ENCODE data around the gene EID3.
A peak's percentile ranks its signal among the peaks of the same experiment; 100 is the strongest.

EID3 gene

GRCh38 chr12:104280111-104280510 lies 23.4 kb upstream of the EID3 start:
- Histone ChIP-seq H3K27me3 (ENCODE audit: insufficient read depth, low read length) (no peaks in the 10 kb centered on the region), H3K9me3 (ENCODE audit: low read length) (no peaks in the 10 kb centered on the region), H2AFZ (ENCODE audit: low read depth, low read length) (no peak overlapping the region), H3K4me3 (ENCODE audit: low read length) (no peak overlapping the region), H3K4me1 (ENCODE audit: insufficient read depth, low read length) (no peaks in the 10 kb centered on the region), H3K36me3 (ENCODE audit: insufficient read depth, low read length) (no peaks in the 10 kb centered on the region)

- Histone ChIP-seq H3K4me3 (ENCODE audit: low read length) (no peak overlapping the region), H3K9me3 (ENCODE audit: low read length) (no peaks in the 10 kb centered on the region)
These were observed 22.7 kb upstream of the EID3 start for GRCh38 chr12:104280717-104281458.

GRCh38 chr12:104281636-104282035 lies 21.9 kb upstream of the EID3 start:
- H3K27me3 ChIP-seq (ENCODE audit: insufficient read depth, low read length) = no peaks in the 10 kb centered on the region
- H3K4me3 ChIP-seq (ENCODE audit: low read length) = no peak overlapping the region
- no peaks in the 10 kb centered on the region for H3K36me3 ChIP-seq (ENCODE audit: insufficient read depth, low read length)
- H2AFZ ChIP-seq (ENCODE audit: low read depth, low read length) = no peak overlapping the region
- H3K4me1 ChIP-seq (ENCODE audit: insufficient read depth, low read length) = peaks cover 8% of the 10 kb centered on the region
- H3K9me3 ChIP-seq (ENCODE audit: low read length) = no peaks in the 10 kb centered on the region

More at GRCh38 chr12:104280717-104281458, 22.7 kb upstream of the EID3 start:
- H3K36me3 ChIP-seq (ENCODE audit: insufficient read depth, low read length) = no peaks in the 10 kb centered on the region
- peaks cover 2% of the 10 kb centered on the region for H3K4me1 ChIP-seq (ENCODE audit: insufficient read depth, low read length)
- H3K27me3 ChIP-seq (ENCODE audit: insufficient read depth, low read length) = no peaks in the 10 kb centered on the region
- H2AFZ ChIP-seq (ENCODE audit: low read depth, low read length) = no peak overlapping the region

GRCh38 chr12:104282109-104282508 lies 21.4 kb upstream of the EID3 start:
- no peak overlapping the region for H2AFZ ChIP-seq (ENCODE audit: low read depth, low read length)
- H3K9me3 ChIP-seq (ENCODE audit: low read length) = no peaks in the 10 kb centered on the region
- H3K36me3 ChIP-seq (ENCODE audit: insufficient read depth, low read length) = no peaks in the 10 kb centered on the region
- H3K4me1 ChIP-seq (ENCODE audit: insufficient read depth, low read length) = peaks cover 8% of the 10 kb centered on the region
- no peak overlapping the region for H3K4me3 ChIP-seq (ENCODE audit: low read length)
- H3K27me3 ChIP-seq (ENCODE audit: insufficient read depth, low read length) = no peaks in the 10 kb centered on the region

- Histone ChIP-seq H3K4me3 (ENCODE audit: low read length) (peak overlapping the region; percentile 61), H3K9me3 (ENCODE audit: low read length) (no peaks in the 10 kb centered on the region), H3K4me1 (ENCODE audit: insufficient read depth, low read length) (peaks cover 15% of the 10 kb centered on the region)
These were observed 17.6 kb upstream of the EID3 start for GRCh38 chr12:104285740-104286515.

GRCh38 chr12:104286516-104287482 lies 16.7 kb upstream of the EID3 start:
- Histone ChIP-seq H2AFZ (ENCODE audit: low read depth, low read length) (peak overlapping the region; percentile 57), H3K36me3 (ENCODE audit: insufficient read depth, low read length) (peaks cover 6% of the 10 kb centered on the region), H3K9me3 (ENCODE audit: low read length) (no peaks in the 10 kb centered on the region), H3K4me3 (ENCODE audit: low read length) (peak overlapping the region; percentile 61), H3K27me3 (ENCODE audit: insufficient read depth, low read length) (no peaks in the 10 kb centered on the region), H3K4me1 (ENCODE audit: insufficient read depth, low read length) (peaks cover 17% of the 10 kb centered on the region)

More at GRCh38 chr12:104285740-104286515, 17.6 kb upstream of the EID3 start:
- H2AFZ ChIP-seq (ENCODE audit: low read depth, low read length) = peak overlapping the region; percentile 57
- no peaks in the 10 kb centered on the region for H3K27me3 ChIP-seq (ENCODE audit: insufficient read depth, low read length)
- H3K36me3 ChIP-seq (ENCODE audit: insufficient read depth, low read length) = peaks cover 3% of the 10 kb centered on the region

- Histone ChIP-seq H3K4me1 (ENCODE audit: insufficient read depth, low read length) (peaks cover 20% of the 10 kb centered on the region), H3K4me3 (ENCODE audit: low read length) (peak overlapping the region; percentile 61), H3K36me3 (ENCODE audit: insufficient read depth, low read length) (peaks cover 21% of the 10 kb centered on the region), H2AFZ (ENCODE audit: low read depth, low read length) (peak overlapping the region; percentile 4), H3K27me3 (ENCODE audit: insufficient read depth, low read length) (no peaks in the 10 kb centered on the region), H3K9me3 (ENCODE audit: low read length) (no peaks in the 10 kb centered on the region)
These were observed 14.8 kb upstream of the EID3 start for GRCh38 chr12:104288635-104289274.

GRCh38 chr12:104290320-104290719 lies 13.2 kb upstream of the EID3 start:
- Histone ChIP-seq H3K27me3 (ENCODE audit: insufficient read depth, low read length) (no peaks in the 10 kb centered on the region), H3K36me3 (ENCODE audit: insufficient read depth, low read length) (peaks cover 30% of the 10 kb centered on the region), H3K9me3 (ENCODE audit: low read length) (no peaks in the 10 kb centered on the region), H3K4me3 (ENCODE audit: low read length) (no peak overlapping the region), H2AFZ (ENCODE audit: low read depth, low read length) (no peak overlapping the region), H3K4me1 (ENCODE audit: insufficient read depth, low read length) (peaks cover 20% of the 10 kb centered on the region)

GRCh38 chr12:104290855-104291254 lies 12.7 kb upstream of the EID3 start:
- H2AFZ ChIP-seq (ENCODE audit: low read depth, low read length) = no peak overlapping the region
- H3K9me3 ChIP-seq (ENCODE audit: low read length) = no peaks in the 10 kb centered on the region
- peaks cover 18% of the 10 kb centered on the region for H3K4me1 ChIP-seq (ENCODE audit: insufficient read depth, low read length)
- H3K27me3 ChIP-seq (ENCODE audit: insufficient read depth, low read length) = no peaks in the 10 kb centered on the region
- no peak overlapping the region for H3K4me3 ChIP-seq (ENCODE audit: low read length)
- H3K36me3 ChIP-seq (ENCODE audit: insufficient read depth, low read length) = peaks cover 35% of the 10 kb centered on the region

GRCh38 chr12:104291867-104292524 lies 11.5 kb upstream of the EID3 start:
- Histone ChIP-seq H3K4me1 (ENCODE audit: insufficient read depth, low read length) (peaks cover 12% of the 10 kb centered on the region), H3K4me3 (ENCODE audit: low read length) (no peak overlapping the region), H2AFZ (ENCODE audit: low read depth, low read length) (no peak overlapping the region), H3K36me3 (ENCODE audit: insufficient read depth, low read length) (peaks cover 46% of the 10 kb centered on the region), H3K9me3 (ENCODE audit: low read length) (peaks cover 3% of the 10 kb centered on the region), H3K27me3 (ENCODE audit: insufficient read depth, low read length) (no peaks in the 10 kb centered on the region)

- H3K4me1 ChIP-seq (ENCODE audit: insufficient read depth, low read length) = peaks cover 12% of the 10 kb centered on the region
- H3K9me3 ChIP-seq (ENCODE audit: low read length) = peaks cover 3% of the 10 kb centered on the region
- no peak overlapping the region for H2AFZ ChIP-seq (ENCODE audit: low read depth, low read length)
- no peaks in the 10 kb centered on the region for H3K27me3 ChIP-seq (ENCODE audit: insufficient read depth, low read length)
- H3K4me3 ChIP-seq (ENCODE audit: low read length) = no peak overlapping the region
- peaks cover 49% of the 10 kb centered on the region for H3K36me3 ChIP-seq (ENCODE audit: insufficient read depth, low read length)
These were observed 10.4 kb upstream of the EID3 start for GRCh38 chr12:104292872-104293794.

Measured in neuron (in vitro differentiated cells).